Measurements from ENCODE around the gene AGAP6. TPM values are rescaled to one million over a fixed set of nuclear protein-coding genes. Genes with fewer than 3 reads are reported as not detected.
"Not testable (repeated sequence)": the region's sequence is repeated elsewhere in the genome, so short reads cannot be mapped to it uniquely, and the experiment has no call there.

The AGAP6 gene
- total RNA-seq, 1 donor, result 4.4 TPM

- not testable (repeated sequence) for H3K9me3 ChIP-seq (ENCODE audit: low read depth, low read length); H3K4me1 ChIP-seq (ENCODE audit: insufficient read depth, low read length); H3K27me3 ChIP-seq (ENCODE audit: insufficient read depth, low read length); H3K4me3 ChIP-seq (ENCODE audit: low read length)
Measured at GRCh38 chr10:50055494-50056292, 67.5 kb downstream of the AGAP6 start.

DNA sequence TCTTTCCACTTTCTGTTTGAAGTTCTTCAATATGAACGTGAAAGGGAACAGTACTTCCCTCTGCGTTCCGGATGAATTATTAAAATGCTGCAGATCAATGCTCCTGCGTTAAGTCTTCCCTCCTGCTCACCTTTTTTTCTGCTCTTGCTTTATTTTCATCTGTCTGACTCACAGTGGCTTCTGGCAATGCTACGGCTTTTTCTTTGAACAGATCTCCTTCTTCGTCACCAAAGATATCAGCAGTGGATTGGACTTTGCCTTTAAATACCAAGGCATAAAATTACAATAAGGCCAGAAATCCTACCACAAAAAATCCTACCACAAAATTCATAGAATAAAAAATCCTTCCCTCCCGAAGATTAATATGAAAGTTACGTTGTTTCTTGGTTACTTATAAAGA is 68.4 kb downstream of the AGAP6 start:
- not testable (repeated sequence) for H3K9me3 ChIP-seq (ENCODE audit: low read depth, low read length); H3K4me1 ChIP-seq (ENCODE audit: insufficient read depth, low read length); H3K4me3 ChIP-seq (ENCODE audit: low read length); H3K27me3 ChIP-seq (ENCODE audit: insufficient read depth, low read length)

DNA sequence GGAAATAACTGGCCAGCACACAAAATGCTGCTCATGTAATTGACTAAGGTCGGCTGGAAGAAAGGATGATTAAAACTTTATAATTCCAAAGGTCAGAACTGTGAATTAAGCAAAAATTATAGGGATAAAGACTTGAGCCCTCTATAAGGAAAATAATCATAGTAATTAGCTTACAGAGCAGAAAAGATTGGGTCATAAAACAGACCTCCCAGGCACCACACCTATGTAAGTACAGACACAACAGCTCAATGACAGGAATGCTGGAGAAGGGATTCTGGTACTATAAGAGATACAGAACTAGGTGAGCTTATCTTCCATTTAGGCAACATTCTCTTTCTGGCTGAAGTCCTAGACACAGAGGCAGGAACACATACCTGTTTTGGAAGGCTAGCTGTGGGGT is 70.5 kb downstream of the AGAP6 start:
- H3K4me1 ChIP-seq (ENCODE audit: insufficient read depth, low read length); H3K4me3 ChIP-seq (ENCODE audit: low read length); H3K9me3 ChIP-seq (ENCODE audit: low read depth, low read length); H3K27me3 ChIP-seq (ENCODE audit: insufficient read depth, low read length): not testable (repeated sequence)

GRCh38 chr10:50059946-50060345 is 71.7 kb downstream of the AGAP6 start:
- not testable (repeated sequence) for H3K4me3 ChIP-seq (ENCODE audit: low read length); H3K9me3 ChIP-seq (ENCODE audit: low read depth, low read length); H3K27me3 ChIP-seq (ENCODE audit: insufficient read depth, low read length); H3K4me1 ChIP-seq (ENCODE audit: insufficient read depth, low read length)

Other genes with a start within 250 kb of the AGAP6 start
- not detected for gene OGDHL, start 226.1 kb upstream of the AGAP6 start, total RNA-seq
- 31.7 TPM for gene PARG, start 46.4 kb upstream of the AGAP6 start, total RNA-seq
- gene TIMM23B, start 46.4 kb upstream of the AGAP6 start, total RNA-seq, result 23.0 TPM
- gene WASHC2A, start 79.5 kb downstream of the AGAP6 start, total RNA-seq, result 35.3 TPM

Data from mononuclear cell (primary cell).